HTERT RPE-1 (cell line): ENCODE measurements around the gene UBAP2L.
"Not testable (repeated sequence)": the region's sequence is repeated elsewhere in the genome, so short reads cannot be mapped to it uniquely, and the experiment has no call there.

Source experiments
- in situ Hi-C: fragments of 300-500 bp; cut with MboI; formaldehyde crosslinking; loops from 4 replicates; pipeline ENCODE4 v1.14.3; 2020; ENCODE audit warnings: low sequenced_read_pairs

UBAP2L gene

GRCh38 chr1:154307670-154308270 is 87.0 kb downstream of the UBAP2L start:
- in situ Hi-C loops = not testable (repeated sequence)

DNA sequence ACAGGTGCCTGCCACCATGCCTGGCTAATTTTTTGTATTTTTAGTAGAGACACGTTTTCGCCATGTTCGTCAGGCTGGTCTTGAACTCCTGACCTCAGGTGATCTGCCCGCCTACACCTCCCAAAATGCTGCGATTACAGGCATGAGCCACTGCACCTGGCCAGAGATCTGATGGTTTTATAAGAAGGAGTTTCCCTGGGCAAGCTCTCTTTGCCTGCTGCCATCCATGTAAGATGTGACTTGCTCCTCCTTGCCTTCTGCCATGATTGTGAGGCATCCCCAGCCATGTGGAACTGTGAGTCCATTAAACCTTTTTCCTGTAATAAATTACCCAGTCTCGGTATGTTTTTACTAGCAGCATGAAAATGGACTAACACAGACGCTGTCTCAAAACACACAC is 88.4 kb downstream of the UBAP2L start:
- in situ Hi-C loops = not testable (repeated sequence)

- in situ Hi-C loops = not testable (repeated sequence)
These were observed 91.7 kb downstream of the UBAP2L start for GRCh38 chr1:154312229-154313065.

DNA sequence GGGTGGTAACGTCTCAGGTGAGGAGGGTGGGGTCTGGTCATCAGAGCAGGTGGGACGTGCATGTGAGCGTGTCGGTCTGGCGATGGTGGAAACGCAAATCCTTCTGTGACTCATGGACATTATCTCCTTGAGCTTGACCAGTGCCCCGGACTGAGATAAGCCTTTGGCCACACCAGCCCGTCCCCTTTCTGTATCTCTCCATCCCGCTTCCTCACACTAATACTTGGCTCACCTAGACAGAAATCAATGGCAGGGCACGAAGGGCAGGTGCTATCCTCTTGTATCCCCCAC is 92.3 kb downstream of the UBAP2L start:
- in situ Hi-C loops = no loop called here

GRCh38 chr1:154314226-154314625 is 93.5 kb downstream of the UBAP2L start:
- in situ Hi-C loops = not testable (repeated sequence)

DNA sequence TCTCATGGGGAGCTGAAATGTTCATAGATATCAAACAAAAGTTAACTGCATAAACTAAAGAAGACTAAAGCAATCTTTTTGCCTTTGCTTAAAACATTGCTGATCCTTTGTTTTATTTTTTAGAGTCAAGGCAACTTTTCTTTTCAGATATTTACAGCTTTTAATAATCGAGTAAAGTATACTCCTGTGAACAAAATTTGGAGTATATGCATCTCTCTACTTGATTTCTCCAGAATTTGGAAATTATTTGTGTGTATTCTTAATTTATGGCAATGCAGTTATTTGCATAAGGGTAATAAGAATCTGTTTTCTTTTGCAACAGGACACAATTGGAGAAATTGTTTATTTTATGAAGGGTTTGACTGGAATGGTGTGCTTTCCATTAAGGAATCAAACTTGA is 95.9 kb downstream of the UBAP2L start:
- in situ Hi-C loops = no loop called here

DNA sequence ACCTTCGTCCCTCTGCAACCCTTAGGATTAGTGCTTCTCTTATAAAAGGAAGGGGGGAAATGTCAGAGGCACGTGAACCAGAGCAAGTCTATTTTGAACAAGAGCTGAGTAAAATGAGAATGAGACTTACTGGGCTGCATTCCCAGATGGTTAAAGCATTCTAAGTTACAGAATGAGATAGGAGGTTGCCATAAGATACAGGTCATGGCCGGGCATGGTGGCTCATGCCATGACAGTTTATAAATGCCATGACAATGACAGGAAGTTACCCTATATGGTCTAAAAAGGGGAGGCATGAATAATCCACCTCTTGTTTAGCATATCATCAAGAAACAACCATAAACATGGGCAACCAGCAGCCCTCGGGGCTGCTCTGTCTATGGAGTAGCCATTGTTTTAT is 97.6 kb downstream of the UBAP2L start:
- in situ Hi-C loops = no loop called here
